COR-L47 (cell line): ENCODE measurements around the gene WDR49.

Experiments used
- DNase-seq: peaks from one replicate; lab custom pipeline; 2025; lab: John Stamatoyannopoulos, UW

WDR49 gene

GRCh38 chr3:167653760-167654159 lies at the start of gene WDR49:
WDR49 (minus strand) TSS chr3:167653942; CDS start chr3:167653425, 517 bp downstream.
- peak; percentile 6 for DNase-seq

DNA sequence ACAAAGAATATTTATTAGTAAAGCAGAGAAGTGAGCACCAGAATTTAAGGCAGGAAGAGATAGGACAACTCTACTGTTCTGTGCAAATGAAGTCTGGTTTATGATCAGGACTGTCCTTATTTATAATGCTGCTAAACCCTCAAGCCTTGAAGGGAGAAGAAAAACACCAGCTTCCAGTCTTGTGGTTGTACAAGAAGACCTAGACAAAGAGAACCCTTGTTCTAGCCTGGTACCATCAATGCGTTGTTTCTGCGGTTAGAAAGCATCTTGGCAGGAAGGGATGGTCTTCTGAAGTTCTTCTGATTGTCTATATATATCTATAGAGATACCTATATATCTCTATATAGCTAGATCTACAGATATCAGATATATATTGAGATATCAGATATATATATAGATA lies 47.2 kb upstream of the WDR49 start:
- no peak for DNase-seq

GRCh38 chr3:167700046-167700445 lies 46.3 kb upstream of the WDR49 start:
- DNase-seq: no peak

DNA sequence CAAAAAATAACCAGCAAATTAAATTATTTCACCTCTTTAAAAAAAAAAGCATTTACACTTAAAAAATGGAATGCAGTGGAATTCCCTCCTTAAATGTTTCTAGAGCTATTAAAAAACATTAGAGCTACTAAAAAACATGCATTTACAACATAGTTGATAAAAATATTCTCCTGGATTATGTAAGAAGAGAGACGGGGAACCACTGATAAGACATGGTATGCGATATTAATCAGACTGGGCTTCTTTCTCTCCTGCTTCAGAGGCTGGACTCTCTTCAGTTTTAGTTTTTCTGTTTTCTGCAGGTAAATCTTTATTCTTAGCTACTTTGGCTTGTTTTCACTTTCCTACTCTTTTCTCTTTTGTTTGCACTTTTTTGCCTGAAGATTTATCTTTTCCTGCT lies 40.4 kb upstream of the WDR49 start:
- no peak for DNase-seq

DNA sequence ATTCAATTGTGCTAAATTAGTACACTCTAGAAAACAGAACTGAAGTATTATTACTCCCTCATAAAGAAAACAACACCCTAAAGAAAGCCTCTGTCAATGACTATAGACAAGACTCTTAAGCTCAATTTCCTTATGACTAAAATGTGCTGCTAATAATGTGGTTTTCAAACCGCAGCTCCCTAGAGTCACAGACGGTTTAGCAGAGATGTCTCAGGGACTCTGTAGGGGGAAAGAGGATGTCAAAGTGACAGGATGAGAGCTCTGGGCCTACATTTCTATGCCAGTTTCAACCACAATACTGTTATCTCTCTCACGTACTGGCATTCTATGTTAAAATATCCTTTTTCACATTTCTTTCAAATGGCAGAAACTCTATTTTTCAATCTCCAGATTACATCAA lies 37.6 kb upstream of the WDR49 start:
- DNase-seq: no peak

DNA sequence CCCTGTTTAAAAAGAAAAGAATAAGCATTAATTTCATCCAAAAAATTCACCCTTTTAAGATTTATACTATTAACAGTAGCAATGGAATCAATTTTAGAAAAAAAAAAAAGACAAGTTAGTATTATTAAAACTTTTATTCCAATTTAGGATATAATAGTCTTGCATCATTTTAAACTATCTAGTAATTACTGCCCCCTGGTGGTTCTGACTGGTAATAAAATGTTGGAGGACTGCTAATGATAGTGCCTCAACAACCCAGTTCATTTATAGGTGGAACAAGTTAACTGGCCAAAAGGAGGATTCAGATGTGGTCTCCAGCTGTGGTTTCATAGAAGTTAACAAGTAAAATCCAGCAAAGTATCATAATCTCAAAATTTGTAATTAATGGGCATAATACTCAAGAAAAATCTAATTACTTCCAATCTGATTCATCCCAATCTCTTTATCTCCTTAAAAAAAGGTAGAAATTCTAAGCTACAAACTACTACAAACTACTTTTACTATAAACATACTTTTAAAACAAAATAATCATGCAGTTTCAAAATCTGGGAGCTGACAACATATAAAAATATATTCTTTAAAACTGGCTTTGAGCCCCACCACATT lies 30.7 kb upstream of the WDR49 start:
- peak; percentile 74 for DNase-seq

GRCh38 chr3:167679526-167679925 lies 25.8 kb upstream of the WDR49 start:
- DNase-seq: no peak

DNA sequence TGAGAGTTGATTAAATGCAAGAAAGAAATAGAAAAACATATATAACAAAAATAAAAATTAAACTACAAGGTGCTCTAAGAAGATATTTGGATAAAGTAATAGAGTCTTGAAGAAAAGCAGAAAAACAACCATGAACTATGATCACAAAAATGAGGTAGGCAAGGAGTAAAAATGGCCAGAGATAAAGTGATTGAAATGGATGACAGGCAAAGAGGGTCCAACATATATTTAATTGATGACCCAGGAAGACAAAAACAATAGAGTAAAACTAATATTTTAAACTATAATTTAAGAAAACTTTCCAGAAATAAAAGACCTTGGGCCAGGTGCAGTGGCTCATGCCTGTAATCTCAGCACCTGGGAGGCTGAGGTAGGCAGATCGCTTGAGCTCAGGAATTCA lies 22.1 kb upstream of the WDR49 start:
- DNase-seq: no peak

DNA sequence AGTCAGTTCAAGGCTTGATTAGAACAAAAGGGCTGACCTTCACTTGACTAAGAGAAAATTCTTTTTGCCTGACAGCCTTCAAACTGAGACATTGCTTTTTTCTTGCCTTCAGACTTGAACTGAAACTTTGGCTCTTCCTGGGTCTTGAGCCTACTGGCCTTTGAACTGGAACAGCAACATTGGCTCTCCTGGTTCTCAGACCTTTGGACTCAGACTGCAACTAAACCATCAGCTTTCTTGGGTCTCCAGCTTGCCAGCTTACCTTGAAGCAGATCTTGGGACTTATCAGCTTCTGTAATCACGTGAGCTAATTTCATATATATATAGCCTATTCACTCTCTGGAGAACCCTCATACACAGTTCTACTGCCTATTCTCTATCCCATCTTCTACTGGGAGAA lies 19.5 kb upstream of the WDR49 start:
- DNase-seq: no peak

- no peak for DNase-seq
These were observed 18.2 kb upstream of the WDR49 start for GRCh38 chr3:167671878-167672427.

GRCh38 chr3:167669699-167670098 lies 16.0 kb upstream of the WDR49 start:
- no peak for DNase-seq

GRCh38 chr3:167668651-167669050 lies 14.9 kb upstream of the WDR49 start:
- DNase-seq: no peak

DNA sequence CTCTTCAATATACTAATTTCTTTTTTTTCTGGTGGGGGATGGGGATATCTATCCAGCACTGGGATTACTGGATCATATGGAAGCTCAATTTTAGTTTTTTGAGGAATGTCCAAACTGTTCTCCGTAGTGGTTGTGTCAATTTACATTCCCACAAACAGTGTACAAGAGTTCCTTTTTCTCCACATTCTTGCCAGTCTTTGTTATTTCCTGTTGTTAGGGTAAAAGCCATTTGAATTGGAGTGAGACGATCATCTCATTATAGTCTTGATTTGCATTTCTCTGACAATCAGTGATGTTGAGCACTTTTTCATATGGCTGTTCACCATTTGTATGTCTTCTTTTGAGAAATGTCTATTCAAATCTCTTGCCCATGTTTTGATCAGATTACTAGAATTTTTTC lies 12.8 kb upstream of the WDR49 start:
- DNase-seq: no peak

DNA sequence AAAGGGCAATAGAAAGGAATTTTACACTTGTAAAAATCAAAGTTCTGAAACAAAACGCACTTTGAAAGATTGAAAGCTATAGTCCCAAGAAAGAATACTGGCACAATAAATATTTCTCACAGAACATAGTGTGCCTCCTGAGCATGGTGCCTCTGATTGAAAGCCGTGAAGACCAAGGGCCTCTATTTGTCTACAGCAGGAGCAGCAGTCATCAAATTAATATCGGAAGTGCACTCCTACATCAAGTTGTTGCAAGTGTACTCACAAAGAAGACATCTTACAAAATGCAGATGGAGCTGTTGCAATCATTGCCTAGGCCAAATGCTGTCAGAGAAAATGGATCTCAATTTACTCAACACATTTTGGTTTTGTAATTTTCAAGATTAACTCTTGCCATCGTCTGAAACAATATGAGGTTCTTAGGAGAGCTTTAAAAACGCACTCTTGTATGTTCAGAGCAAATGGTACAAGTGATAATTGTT lies 9.2 kb upstream of the WDR49 start:
- no peak for DNase-seq

- no peak for DNase-seq
These were observed 4.0 kb upstream of the WDR49 start for GRCh38 chr3:167657684-167658225.

- no peak for DNase-seq
These were observed 3.1 kb upstream of the WDR49 start for GRCh38 chr3:167656821-167657220.

DNA sequence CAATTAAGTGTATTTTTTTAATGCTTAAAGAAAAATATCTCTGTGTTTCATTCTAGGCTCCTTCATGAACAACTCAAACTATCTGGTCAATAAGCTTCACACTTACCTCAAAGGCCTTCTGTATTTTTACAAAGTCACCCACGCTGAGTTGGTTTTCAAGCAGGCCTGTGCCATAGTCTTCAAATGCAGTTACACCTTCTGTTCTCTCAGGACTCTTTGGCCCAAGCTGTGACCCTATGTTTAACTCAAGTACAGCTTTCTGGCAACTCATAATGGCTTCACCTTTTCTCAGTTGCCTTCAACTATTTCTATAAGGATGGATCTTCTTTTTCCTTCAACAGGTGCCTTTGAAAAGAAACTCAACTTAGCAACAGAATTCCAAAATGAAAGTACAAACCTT lies 587 bp downstream of the WDR49 start:
- DNase-seq: no peak

GRCh38 chr3:167651826-167652225 lies 1.9 kb downstream of the WDR49 start:
- DNase-seq: no peak

DNA sequence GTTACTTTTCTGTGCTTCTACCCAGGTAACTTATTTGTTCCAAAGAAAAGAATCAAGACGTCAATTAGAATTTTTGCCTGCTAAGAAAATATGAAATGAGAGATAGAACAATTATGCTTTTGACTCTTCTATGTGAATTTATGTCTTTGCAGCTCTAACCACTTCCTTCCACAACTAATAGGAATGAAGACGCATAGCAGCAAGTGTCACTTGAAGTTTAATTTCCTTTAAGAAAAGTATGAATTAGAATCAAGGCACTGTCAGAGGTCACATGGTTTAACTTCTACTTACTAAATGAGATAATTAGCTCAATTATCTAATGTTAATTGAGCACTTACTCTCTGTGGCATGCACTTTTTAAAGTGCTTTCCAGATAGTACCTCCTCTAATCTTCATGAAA lies 3.3 kb downstream of the WDR49 start:
- no peak for DNase-seq

GRCh38 chr3:167649746-167650145 lies 4.0 kb downstream of the WDR49 start:
- DNase-seq: no peak

- no peak for DNase-seq
These were observed 9.1 kb downstream of the WDR49 start for GRCh38 chr3:167644611-167645010.

- no peak for DNase-seq
These were observed 22.3 kb downstream of the WDR49 start for GRCh38 chr3:167631471-167631870.

GRCh38 chr3:167626490-167626889 lies 27.3 kb downstream of the WDR49 start:
- DNase-seq: no peak

GRCh38 chr3:167615030-167615429 lies 38.7 kb downstream of the WDR49 start:
- no peak for DNase-seq
